Forelimb muscle (tissue), 1 donor: ENCODE results near the gene FHIT. TPM values are rescaled to one million over a fixed set of nuclear protein-coding genes. Genes with fewer than 3 reads are reported as not detected.
A peak's percentile ranks its signal among the peaks of the same experiment; 100 is the strongest.

ENCODE experiments used
- DNase-seq: peaks from one replicate; pipeline ENCODE4 v3.0.0-alpha.2; 2013; ENCODE audit warnings: low read depth
- polyA plus RNA-seq: library from polyadenylated mRNA; unstranded; fragments of 120-200 nt; gene quantifications from one replicate; pipeline ENCODE4 v1.2.1, GENCODE V29; 2013; ENCODE audit not compliant: insufficient read length

The FHIT gene
- polyA plus RNA-seq, 1 donor, result 7.1 TPM

DNA sequence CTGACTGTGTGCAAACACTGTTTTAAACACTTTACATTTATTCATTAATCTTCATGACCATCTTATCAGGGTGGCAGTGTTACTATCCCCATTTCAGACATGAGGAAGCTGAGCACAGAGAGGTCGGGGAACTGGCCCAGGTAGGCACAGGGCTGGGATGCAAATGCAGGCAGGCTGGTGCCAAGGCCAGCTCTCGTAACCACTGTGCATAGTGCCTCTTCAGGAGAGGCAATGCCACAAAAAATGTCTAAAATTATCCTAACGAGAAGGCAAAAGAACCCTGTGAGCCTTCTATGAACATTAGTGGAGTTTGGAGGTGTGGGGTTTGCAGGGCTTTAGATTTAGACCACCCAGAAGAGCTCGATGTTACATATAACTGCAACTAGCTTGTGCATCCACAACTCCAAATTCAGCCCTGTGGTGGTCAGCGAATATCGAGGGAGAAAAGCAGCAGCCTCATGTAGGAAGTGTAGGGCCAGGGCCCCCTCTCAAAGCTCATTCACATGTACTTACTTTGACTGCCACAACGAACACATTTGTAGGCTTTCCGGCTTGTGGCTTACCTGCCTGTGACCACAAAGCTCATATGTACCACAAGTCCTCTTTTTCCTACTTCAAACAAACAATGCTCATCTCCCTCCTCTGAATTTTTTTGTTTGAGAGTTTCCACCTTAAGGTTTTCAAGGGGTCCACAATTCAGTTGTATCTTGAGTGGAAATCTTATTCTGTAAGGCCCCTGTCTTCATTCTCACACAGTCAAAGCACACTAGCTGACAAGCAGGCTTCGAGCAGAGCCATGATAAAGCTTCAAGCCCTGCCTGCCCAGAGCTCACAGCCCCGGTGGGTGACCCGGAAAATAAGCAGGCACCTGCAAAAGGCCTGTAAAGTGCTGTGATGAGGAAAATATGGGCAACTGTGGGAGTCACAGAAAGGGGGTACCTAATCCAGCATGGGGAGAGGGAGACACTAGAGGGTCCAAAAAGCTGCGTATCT, 1478.5 kb downstream of the FHIT start:
- DNase-seq, result no peak

- no peak for DNase-seq
Measured at GRCh38 chr3:59771768-59772181, 1479.5 kb downstream of the FHIT start.

GRCh38 chr3:59769127-59769750, 1482.0 kb downstream of the FHIT start:
- DNase-seq, result no peak

GRCh38 chr3:59766200-59766872, 1484.9 kb downstream of the FHIT start:
- peak; percentile 64 for DNase-seq

GRCh38 chr3:59764171-59764570, 1487.1 kb downstream of the FHIT start:
- DNase-seq, result peak; percentile 49

DNA sequence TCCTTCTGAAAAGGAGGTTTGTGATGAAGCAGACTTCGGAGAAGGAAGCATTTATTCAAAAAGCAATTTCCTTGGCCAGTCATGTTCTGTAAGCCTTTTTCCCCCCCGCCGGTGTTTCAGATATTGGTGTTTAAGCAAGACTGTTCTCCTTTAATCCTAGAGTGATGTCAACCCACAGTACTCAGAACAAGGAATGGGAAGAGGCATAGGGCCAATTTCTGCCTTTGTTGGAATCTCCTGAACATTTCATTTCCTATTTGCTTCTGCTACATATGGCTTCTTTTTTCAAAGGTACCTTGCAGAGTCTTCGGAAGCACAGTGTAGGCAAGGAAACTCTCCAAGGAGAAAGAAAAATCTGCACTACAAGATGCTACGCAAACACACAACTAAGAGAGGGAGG, 1488.3 kb downstream of the FHIT start:
- DNase-seq, result no peak

DNA sequence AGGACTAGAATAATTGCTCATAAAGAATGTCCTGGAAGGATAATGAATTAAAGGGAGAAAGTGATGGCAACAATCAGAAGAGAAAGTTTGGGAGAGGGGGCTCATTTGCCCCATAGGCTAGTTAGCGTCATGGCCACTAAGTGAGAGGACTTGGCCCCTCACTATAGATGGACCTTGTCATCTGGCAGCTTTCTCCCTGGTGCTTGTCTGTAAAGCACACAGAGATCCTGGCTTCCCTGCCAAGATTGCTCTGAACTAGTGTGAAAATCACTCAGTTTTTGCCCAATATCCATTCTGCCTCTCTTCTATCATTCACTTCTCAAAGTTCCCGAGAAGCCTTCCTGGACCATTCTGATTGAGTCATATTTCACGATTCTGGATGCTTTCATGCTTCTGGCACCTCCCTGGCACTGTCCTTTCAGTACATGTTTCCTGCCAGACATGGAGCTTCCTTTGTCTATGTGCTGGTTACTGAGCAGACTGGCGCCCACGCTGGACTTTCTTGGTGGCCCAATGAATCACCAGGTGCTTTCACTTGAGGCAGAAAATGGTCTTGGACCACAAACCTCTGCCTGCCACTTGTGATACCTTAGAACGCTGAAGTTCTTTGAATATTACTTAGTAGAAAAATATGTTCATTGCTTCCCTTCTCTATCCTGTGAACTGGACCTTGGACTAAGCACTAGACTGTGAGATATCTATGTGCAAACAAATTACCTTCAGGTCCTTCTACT, 1491.8 kb downstream of the FHIT start:
- DNase-seq, result no peak

- DNase-seq, result no peak
Measured at GRCh38 chr3:59758672-59759071, 1492.6 kb downstream of the FHIT start.

DNA sequence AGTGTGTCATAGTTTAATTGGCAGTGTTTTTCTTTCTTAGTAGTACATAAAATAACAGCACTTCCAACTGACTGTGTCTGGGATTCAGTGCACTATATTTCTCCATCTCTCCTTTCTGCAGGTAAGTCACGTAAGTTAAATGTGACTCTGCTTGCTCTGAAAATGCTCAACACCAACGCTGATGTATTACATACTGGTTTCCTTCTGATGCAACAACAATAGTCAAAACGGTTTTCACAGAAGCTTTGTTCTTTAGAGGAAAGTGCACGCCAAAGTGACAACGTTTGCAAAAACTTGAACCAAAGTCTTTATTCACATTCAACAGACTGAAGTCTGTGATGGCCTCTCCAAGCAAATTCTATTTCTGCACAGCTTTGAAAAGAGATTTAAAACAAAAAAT, 1494.3 kb downstream of the FHIT start:
- DNase-seq, result no peak

DNA sequence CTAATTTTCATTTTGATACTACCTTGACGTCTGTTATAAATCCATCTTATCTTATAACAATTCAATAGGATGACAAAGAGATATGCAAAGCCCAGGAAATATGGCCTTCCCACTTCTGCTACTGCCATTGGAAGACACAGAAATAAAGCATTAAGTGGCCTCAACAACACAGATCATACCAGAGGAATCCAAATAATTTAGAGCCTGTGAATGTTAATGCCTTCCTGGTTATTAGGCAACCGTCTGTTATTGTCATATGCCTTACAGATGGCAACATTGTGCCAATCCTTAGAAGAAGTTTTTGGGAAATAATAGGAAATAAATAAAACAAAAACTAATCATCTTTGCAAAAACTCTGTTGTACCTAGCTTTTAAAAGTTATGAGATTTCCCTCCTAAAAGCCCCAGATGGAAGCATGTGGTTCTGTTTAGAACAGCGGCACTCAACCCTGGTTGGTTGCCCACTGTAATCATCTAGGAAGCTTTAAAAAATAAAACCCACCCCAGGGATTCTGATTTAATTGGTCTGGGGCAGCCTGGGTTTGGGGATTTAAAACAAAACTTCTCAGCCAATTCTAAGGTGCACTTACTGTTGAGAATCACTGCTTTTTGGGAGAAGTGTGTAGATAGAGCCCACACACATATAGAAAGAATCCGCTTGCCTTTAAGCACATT, 1496.7 kb downstream of the FHIT start:
- no peak for DNase-seq

DNA sequence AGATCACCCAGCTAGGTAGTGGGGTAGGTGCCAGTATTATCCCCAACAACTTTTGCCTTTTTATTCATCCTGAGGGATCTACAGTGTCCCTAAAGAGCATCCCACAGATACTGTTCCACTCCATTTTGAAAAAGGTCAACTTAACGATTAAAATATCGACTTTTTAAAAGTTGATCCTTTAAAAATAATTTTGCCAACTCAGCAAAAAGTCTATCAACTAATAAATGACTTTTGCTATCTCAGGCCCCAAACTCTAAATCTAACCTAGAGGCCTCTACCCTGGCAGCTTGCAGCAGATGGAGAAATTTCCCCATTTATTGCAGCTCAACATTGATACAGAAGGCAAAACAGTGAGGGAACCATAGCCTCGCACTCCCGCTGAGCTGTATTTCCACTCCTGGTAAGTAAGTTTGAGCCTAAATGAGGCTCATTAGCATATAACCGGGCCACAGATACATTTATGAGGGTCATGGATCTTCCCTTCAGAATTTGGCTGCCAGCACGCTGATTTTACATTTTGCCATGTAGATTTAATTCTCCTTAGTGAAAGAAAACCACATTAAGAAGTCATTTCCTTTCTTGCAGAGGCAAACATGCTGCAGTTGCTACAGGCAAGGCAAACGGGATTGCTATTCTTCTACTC, 1497.3 kb downstream of the FHIT start:
- no peak for DNase-seq

- DNase-seq, result no peak
Measured at GRCh38 chr3:59752925-59753324, 1498.3 kb downstream of the FHIT start.

- no peak for DNase-seq
Measured at GRCh38 chr3:59751606-59752005, 1499.6 kb downstream of the FHIT start.

DNA sequence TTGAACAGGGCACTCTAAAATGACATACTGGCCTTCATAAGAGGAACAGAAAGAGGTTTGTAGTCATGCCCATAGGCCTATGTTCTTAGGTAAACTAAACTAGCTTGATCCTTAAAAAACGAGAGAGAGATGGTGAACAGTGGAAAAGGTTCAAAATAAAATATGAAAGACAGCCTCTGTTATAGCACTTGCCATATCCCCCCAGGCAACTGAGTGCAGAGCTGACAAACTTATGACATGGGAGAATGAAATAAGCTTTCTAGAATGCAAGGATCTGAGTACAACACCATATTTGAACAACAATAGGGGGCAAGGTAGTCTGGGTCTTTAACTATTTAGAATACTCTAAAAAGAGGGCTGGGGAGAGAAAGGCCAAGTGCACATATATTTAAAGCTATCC, 1500.9 kb downstream of the FHIT start:
- no peak for DNase-seq

GRCh38 chr3:59749291-59749690, 1502.0 kb downstream of the FHIT start:
- DNase-seq, result no peak

GRCh38 chr3:59746585-59746984, 1504.7 kb downstream of the FHIT start:
- DNase-seq, result no peak

GRCh38 chr3:59737241-59737640, 1514.0 kb downstream of the FHIT start:
- no peak for DNase-seq

- no peak for DNase-seq
Measured at GRCh38 chr3:59734061-59734460, 1517.2 kb downstream of the FHIT start.

- no peak for DNase-seq
Measured at GRCh38 chr3:59733041-59733809, 1518.0 kb downstream of the FHIT start.

DNA sequence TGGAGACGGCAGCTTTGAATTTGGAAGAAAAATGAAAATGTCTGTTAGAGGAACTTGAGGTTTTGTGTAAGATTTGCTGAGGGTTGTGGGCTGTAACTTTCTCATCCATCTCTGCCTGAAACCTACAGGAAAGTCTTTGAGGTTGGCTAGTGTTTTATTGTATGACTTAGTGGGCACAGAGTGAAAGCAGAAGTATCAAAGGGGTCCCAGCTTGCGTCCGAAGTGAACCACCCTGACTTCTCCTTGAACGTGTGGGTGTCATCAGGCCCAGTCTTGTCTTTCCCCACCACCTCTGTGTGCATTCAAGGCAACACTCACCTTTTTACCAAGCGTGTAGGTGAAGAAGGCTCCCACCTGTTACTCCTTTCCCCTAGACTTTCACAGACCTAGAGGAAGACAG, 1519.3 kb downstream of the FHIT start:
- DNase-seq, result no peak
